Mesenchymal stem cell (in vitro differentiated cells and primary cell): ENCODE measurements around the gene MREG.

Source experiments
- DNase-seq: peaks from one replicate; pipeline ENCODE4 v3.0.0-alpha.2; 2013
- H2AFZ ChIP-seq: one replicate; pipeline ENCODE4 v1.6.1; 2013; ENCODE audit warnings: low read depth, mild to moderate bottlenecking, control low read depth, inconsistent platforms, low read length, moderate library complexity
- H2AK5ac ChIP-seq: 2 replicates; pipeline ENCODE4 v1.6.1; 2013; ENCODE audit warnings: low read length, moderate library complexity, mild to moderate bottlenecking, inconsistent platforms; ENCODE audit not compliant: severe bottlenecking
- H2BK120ac ChIP-seq: one replicate; pipeline ENCODE4 v1.6.1; 2013; ENCODE audit warnings: low read depth, mild to moderate bottlenecking, inconsistent platforms, low read length, moderate library complexity
- H2BK12ac ChIP-seq, 2 experiments: one replicate each; pipeline ENCODE4 v1.6.1; 2013; ENCODE audit warnings: inconsistent platforms in 2 of 2, low read length in 2 of 2, mild to moderate bottlenecking in 2 of 2, moderate library complexity in 2 of 2, control low read depth in 1 of 2
- H2BK15ac ChIP-seq: one replicate; pipeline ENCODE4 v1.6.1; 2013; ENCODE audit warnings: mild to moderate bottlenecking, low read depth, inconsistent platforms; ENCODE audit not compliant: poor library complexity, severe bottlenecking
- H2BK5ac ChIP-seq: 2 replicates; pipeline ENCODE4 v1.6.1; 2013; ENCODE audit warnings: low read depth, mild to moderate bottlenecking, low read length, control low read depth, inconsistent platforms; ENCODE audit not compliant: poor library complexity, severe bottlenecking
- H3K14ac ChIP-seq, 2 experiments: one replicate each; pipeline ENCODE4 v1.6.1; 2013; ENCODE audit warnings: inconsistent platforms in 2 of 2, low read length in 2 of 2, control low read depth in 1 of 2, mild to moderate bottlenecking in 1 of 2, moderate library complexity in 1 of 2
- H3K18ac ChIP-seq, 2 experiments: one replicate each; pipeline ENCODE4 v1.6.1; 2013; ENCODE audit warnings: inconsistent platforms in 2 of 2, low read length in 2 of 2, control low read depth in 1 of 2, low read depth in 1 of 2, mild to moderate bottlenecking in 1 of 2
- H3K23ac ChIP-seq, 2 experiments: one replicate each; pipeline ENCODE4 v1.6.1; 2013; ENCODE audit warnings: inconsistent platforms in 2 of 2, low read length in 2 of 2, mild to moderate bottlenecking in 2 of 2, moderate library complexity in 2 of 2, control low read depth in 1 of 2
- H3K27ac ChIP-seq: 2 replicates; pipeline ENCODE4 v1.5.1; 2013; ENCODE audit warnings: mild to moderate bottlenecking, moderate library complexity, low read length, control low read depth, inconsistent platforms; ENCODE audit not compliant: poor library complexity, severe bottlenecking
- H3K27me3 ChIP-seq, 2 experiments: 2 replicates each; pipeline versions ENCODE4 v1.6.1 to v1.7.0; 2013; ENCODE audit warnings: low read length in 2 of 2, mild to moderate bottlenecking in 2 of 2, moderate library complexity in 2 of 2, control low read depth in 1 of 2, inconsistent platforms in 1 of 2; ENCODE audit not compliant: control insufficient read depth in 1 of 2, insufficient read depth in 1 of 2
- H3K36me3 ChIP-seq, 2 experiments: 2 replicates each; pipeline versions ENCODE4 v1.6.1 to v1.7.0; 2013; ENCODE audit warnings: low read length in 2 of 2, control low read depth in 1 of 2, inconsistent platforms in 1 of 2, low read depth in 1 of 2, mild to moderate bottlenecking in 1 of 2; ENCODE audit not compliant: insufficient read depth in 2 of 2, control insufficient read depth in 1 of 2
- H3K4ac ChIP-seq, 2 experiments: one replicate each; pipeline ENCODE4 v1.6.1; 2013; ENCODE audit warnings: inconsistent platforms in 2 of 2, low read length in 2 of 2, mild to moderate bottlenecking in 2 of 2, moderate library complexity in 2 of 2, control low read depth in 1 of 2, low read depth in 1 of 2
- H3K4me1 ChIP-seq: 2 replicates; pipeline ENCODE4 v1.6.1; 2013; ENCODE audit warnings: low read depth, low read length, control low read depth; ENCODE audit not compliant: control insufficient read depth, insufficient read depth
- H3K4me2 ChIP-seq: 2 replicates; pipeline ENCODE4 v1.6.1; 2013; ENCODE audit warnings: low read length, mild to moderate bottlenecking, inconsistent platforms; ENCODE audit not compliant: poor library complexity, severe bottlenecking
- H3K4me3 ChIP-seq, 2 experiments: 2 replicates each; pipeline versions ENCODE4 v1.5.1 to v1.7.0; 2013; ENCODE audit warnings: low read length in 2 of 2, mild to moderate bottlenecking in 2 of 2, control low read depth in 1 of 2, low read depth in 1 of 2; ENCODE audit not compliant: insufficient read depth in 1 of 2
- H3K79me1 ChIP-seq: replicated peaks from 2 replicates; pipeline ENCODE4 v1.6.1; 2013; ENCODE audit warnings: mild to moderate bottlenecking, control low read depth, low read length, inconsistent platforms; ENCODE audit not compliant: poor library complexity, severe bottlenecking
- H3K9ac ChIP-seq: 2 replicates; pipeline ENCODE4 v1.7.0; 2013; ENCODE audit warnings: mild to moderate bottlenecking, low read length, moderate library complexity
- H3K9me3 ChIP-seq: 2 replicates; pipeline ENCODE4 v1.7.0; 2013; ENCODE audit warnings: mild to moderate bottlenecking, low read length; ENCODE audit not compliant: control insufficient read depth
- H4K8ac ChIP-seq: one replicate; pipeline ENCODE4 v1.6.1; 2013; ENCODE audit warnings: inconsistent platforms, mild to moderate bottlenecking, low read length, moderate library complexity
- H4K91ac ChIP-seq: one replicate; pipeline ENCODE4 v1.6.1; 2013; ENCODE audit warnings: mild to moderate bottlenecking, low read length, inconsistent platforms
- WGBS: methylation state at CpG from one replicate; pipeline ENCODE4 v1.1.7; 2013; ENCODE audit warnings: mixed read lengths; 5-methylcytosine and 5-hydroxymethylcytosine counted together

Gene MREG

DNA sequence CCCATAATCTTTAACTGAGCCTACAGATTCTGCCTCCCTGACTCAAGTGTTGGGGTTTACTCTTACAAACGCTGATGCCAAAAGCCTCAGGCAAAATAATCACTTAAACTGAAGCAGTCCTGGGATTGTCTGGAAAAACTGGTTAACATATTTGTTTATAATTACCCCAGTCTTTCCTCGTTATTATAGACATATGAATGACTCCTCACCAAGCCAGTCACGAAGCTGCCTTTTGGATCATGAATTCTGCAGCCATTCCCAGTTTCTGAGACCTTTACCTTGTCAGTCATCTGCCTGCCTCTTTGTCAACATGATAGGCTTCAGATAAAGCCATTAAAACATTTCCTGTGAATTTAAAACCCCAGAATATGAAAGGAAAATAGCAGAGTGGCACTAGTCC is 46.4 kb downstream of the MREG start:
- H3K9ac ChIP-seq, result no peak overlapping the region
- no peaks in the 10 kb centered on the region for H3K36me3 ChIP-seq
- 69% methylated on average over 3 of the region's 3 CpGs for WGBS
- peaks cover 0 to 11% of the 10 kb centered on the region in 2 experiments for H3K27me3 ChIP-seq
- H2BK5ac ChIP-seq, result no peak overlapping the region
- H4K91ac ChIP-seq, result no peak overlapping the region
- H3K18ac ChIP-seq, result no peak overlapping the region
- H3K14ac ChIP-seq, result no peak overlapping the region
- no peak overlapping the region for H3K27ac ChIP-seq
- H2BK15ac ChIP-seq, result no peak overlapping the region
- H2BK12ac ChIP-seq, result no peak overlapping the region
- H3K4me1 ChIP-seq, result peaks cover 2% of the 10 kb centered on the region
- H3K4me3 ChIP-seq, result no peak overlapping the region
- no peaks in the 10 kb centered on the region for H3K79me1 ChIP-seq
- H4K8ac ChIP-seq, result no peak overlapping the region
- H3K9me3 ChIP-seq, result no peaks in the 10 kb centered on the region
- no peak overlapping the region for H3K23ac ChIP-seq
- no peak overlapping the region for H3K4ac ChIP-seq
- no peak overlapping the region for H2BK120ac ChIP-seq
- DNase-seq, result no peak
- no peak overlapping the region for H2AK5ac ChIP-seq
- no peak overlapping the region for H2AFZ ChIP-seq
- H3K4me2 ChIP-seq, result no peak overlapping the region

DNA sequence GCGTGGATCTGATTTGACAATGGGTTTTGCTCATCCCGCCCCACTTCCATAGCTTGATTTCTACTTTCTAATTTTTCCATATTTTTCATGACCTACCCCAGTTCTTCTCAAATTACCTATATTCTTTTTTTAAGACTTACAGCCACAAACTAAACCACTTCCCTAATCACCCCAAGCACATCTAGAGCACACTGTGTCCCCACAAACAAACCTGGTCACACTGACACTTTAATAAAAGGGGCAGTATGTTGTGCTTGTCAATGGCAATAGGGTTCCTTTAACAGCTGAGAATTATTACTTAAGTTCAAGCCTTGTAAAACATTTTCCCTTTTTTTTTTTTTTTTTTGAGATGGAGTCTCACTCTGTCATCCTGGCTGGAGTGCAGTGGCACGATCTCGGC is 47.1 kb downstream of the MREG start:
- Histone ChIP-seq H2BK15ac (no peak overlapping the region), H2BK12ac (no peak overlapping the region), H3K27me3 (peaks cover 0 to 11% of the 10 kb centered on the region in 2 experiments), H3K18ac (no peak overlapping the region), H2BK5ac (no peak overlapping the region), H3K4me2 (no peak overlapping the region), H3K9me3 (no peaks in the 10 kb centered on the region), H2BK120ac (no peak overlapping the region), H3K4me3 (no peak overlapping the region), H3K23ac (no peak overlapping the region), H4K91ac (no peak overlapping the region), H3K27ac (no peak overlapping the region), H2AFZ (no peak overlapping the region), H3K4ac (no peak overlapping the region), H4K8ac (no peak overlapping the region), H3K79me1 (no peaks in the 10 kb centered on the region), H3K4me1 (peaks cover 2% of the 10 kb centered on the region), H3K9ac (no peak overlapping the region), H3K36me3 (no peaks in the 10 kb centered on the region), H2AK5ac (no peak overlapping the region), H3K14ac (no peak overlapping the region)
- WGBS, result 48% methylated on average over 2 of the region's 4 CpGs
- no peak for DNase-seq

DNA sequence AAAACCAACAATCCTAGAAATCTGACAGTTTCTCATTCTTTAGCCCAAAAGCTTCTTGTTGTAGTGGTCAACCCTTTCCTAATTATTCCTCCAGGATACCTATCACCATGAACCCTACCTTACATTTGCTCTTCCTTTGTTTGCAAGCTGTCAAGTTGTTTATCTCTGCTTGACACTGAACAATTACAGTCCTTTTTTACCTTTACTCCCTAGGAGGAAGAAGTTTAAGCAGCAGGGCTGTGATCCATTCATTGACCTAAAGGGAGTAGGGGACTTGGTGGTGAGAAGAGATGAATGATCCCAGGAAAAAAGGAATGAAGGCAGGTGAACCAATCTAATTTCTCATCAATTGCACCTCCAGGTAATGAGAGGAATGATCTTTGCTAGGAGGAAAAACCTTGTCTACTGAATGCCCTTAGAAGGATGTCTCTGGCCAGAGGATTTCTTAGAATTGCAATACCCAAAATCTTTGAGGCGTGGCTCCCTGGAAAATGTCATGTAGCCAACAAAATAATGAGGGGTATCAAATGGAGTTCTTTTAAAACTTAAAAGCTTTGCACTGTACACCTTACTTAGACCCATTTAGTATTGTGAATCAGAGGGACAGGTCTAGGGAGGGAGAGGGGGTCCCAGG is 47.7 kb downstream of the MREG start:
- H3K9ac ChIP-seq, result no peak overlapping the region
- no peak overlapping the region for H2BK15ac ChIP-seq
- H2BK12ac ChIP-seq, result no peak overlapping the region
- H3K27me3 ChIP-seq, result peaks cover 0 to 11% of the 10 kb centered on the region in 2 experiments
- no peak overlapping the region for H4K91ac ChIP-seq
- no peaks in the 10 kb centered on the region for H3K36me3 ChIP-seq
- no peak overlapping the region for H2BK5ac ChIP-seq
- peaks cover 2% of the 10 kb centered on the region for H3K4me1 ChIP-seq
- H3K18ac ChIP-seq, result no peak overlapping the region
- H3K23ac ChIP-seq, result no peak overlapping the region
- H2BK120ac ChIP-seq, result no peak overlapping the region
- no peak overlapping the region for H2AK5ac ChIP-seq
- H3K4me3 ChIP-seq, result no peak overlapping the region
- H3K9me3 ChIP-seq, result no peaks in the 10 kb centered on the region
- no peak overlapping the region for H3K4ac ChIP-seq
- no peak for DNase-seq
- no peak overlapping the region for H3K14ac ChIP-seq
- H3K79me1 ChIP-seq, result no peaks in the 10 kb centered on the region
- H4K8ac ChIP-seq, result no peak overlapping the region
- H2AFZ ChIP-seq, result no peak overlapping the region
- WGBS, result no CpG with 5 or more reads among the region's 1 CpG
- H3K27ac ChIP-seq, result no peak overlapping the region
- H3K4me2 ChIP-seq, result no peak overlapping the region

DNA sequence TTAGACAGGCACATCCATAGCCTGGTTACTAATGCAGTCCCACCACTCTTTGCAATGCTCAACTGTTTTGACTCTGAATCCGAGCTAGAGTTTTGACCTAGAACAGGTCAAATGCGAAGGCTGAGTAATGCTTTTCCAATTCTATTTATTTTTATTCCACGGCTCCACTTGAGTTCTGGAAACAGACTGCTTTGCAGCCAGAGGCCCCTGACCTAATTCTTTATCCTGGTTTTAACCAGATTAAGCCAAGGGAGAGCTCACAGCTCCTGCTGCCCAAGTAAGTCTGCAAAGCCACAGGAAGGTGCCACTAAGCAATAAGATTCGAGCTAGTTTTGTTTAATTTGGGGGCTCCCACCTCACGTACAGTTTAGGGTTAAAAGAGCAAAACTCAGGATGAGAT is 51.4 kb downstream of the MREG start:
- Histone ChIP-seq H3K9me3 (no peaks in the 10 kb centered on the region), H3K36me3 (no peaks in the 10 kb centered on the region), H4K8ac (no peak overlapping the region), H3K23ac (no peak overlapping the region), H2AK5ac (no peak overlapping the region), H3K4me2 (no peak overlapping the region), H2BK120ac (no peak overlapping the region), H2BK5ac (no peak overlapping the region), H2AFZ (no peak overlapping the region), H3K79me1 (no peaks in the 10 kb centered on the region), H3K4ac (no peak overlapping the region), H3K14ac (no peak overlapping the region), H2BK15ac (no peak overlapping the region), H3K4me3 (no peak overlapping the region), H3K18ac (no peak overlapping the region), H3K4me1 (no peaks in the 10 kb centered on the region), H3K9ac (peak overlapping the region; percentile 42), H4K91ac (no peak overlapping the region), H3K27me3 (peaks cover 0 to 18% of the 10 kb centered on the region in 2 experiments), H2BK12ac (no peak overlapping the region), H3K27ac (no peak overlapping the region)
- WGBS, result 72% methylated on average over 5 of the region's 5 CpGs
- no peak for DNase-seq
